ENCODE measurements around the gene B3GNT9. TPM values are rescaled to one million over a fixed set of nuclear protein-coding genes. Genes with fewer than 3 reads are reported as not detected.

B3GNT9 gene
- total and polyA plus RNA-seq, 2 of the 8 experiments (the other 6 are each of a cell fraction or from before 2014, with no cell fraction given), result 3.5 to 9.0 TPM

- H3K9ac ChIP-seq (replicated peaks in 1 of 4; ENCODE audit: extremely low read depth in 1 of 4, low read depth in 3 of 4, low read length in 3 of 4), result no peak overlapping the region
- no peak overlapping the region for H4K8ac ChIP-seq (ENCODE audit: extremely low read depth, insufficient read depth, low read length)
- H3K23ac ChIP-seq (ENCODE audit: insufficient read length), result no peak overlapping the region
- H3K27ac ChIP-seq (ENCODE audit: low read depth, low read length), result no peak overlapping the region
- no peak overlapping the region for H3K4me3 ChIP-seq (ENCODE audit: extremely low read depth in 1 of 4, insufficient read depth in 2 of 4, low read depth in 3 of 4, low read length in 4 of 4)
- no peak overlapping the region for H2AFZ ChIP-seq (ENCODE audit: low read length)
- H3K18ac ChIP-seq (ENCODE audit: extremely low read depth, low read length), result no peak overlapping the region
- no peak overlapping the region for H2BK120ac ChIP-seq (replicated peaks; ENCODE audit: low read depth, low read length)
- H3K4ac ChIP-seq (replicated peaks; ENCODE audit: insufficient read length, low read depth, low read length), result no peak overlapping the region
- H3K9me3 ChIP-seq (ENCODE audit: insufficient read depth in 2 of 2, low read depth in 1 of 2, low read length in 1 of 2), result no peaks in the 10 kb centered on the region
- no peak overlapping the region for H2BK20ac ChIP-seq (ENCODE audit: low read length)
- H3K79me2 ChIP-seq (ENCODE audit: control insufficient read depth in 1 of 2, insufficient read depth in 2 of 2, low read length in 2 of 2), result no peaks in the 10 kb centered on the region
- no peak overlapping the region for H2BK12ac ChIP-seq (ENCODE audit: low read depth, low read length)
- H3K56ac ChIP-seq (replicated peaks; ENCODE audit: insufficient read length, low read depth, low read length), result no peak overlapping the region
- no peak overlapping the region for H3K14ac ChIP-seq (ENCODE audit: insufficient read length)
- H2BK5ac ChIP-seq (ENCODE audit: low read depth, low read length), result no peak overlapping the region
- no peaks in the 10 kb centered on the region for H3K79me1 ChIP-seq (ENCODE audit: low read depth, low read length)
- FAIRE-seq, result no peak
- TF ChIP-seq SUZ12 (IDR thresholded peaks at IDR 0.05; ENCODE audit: low read length) (no peak), RXRA (IDR thresholded peaks at IDR 0.05; ENCODE audit: insufficient read depth, low read depth, low read length) (no peak), RAD21 (IDR thresholded peaks at IDR 0.05 in 1 of 2, conservative IDR thresholded peaks at IDR 0.05 in 1 of 2; ENCODE audit: low read depth in 2 of 2, low read length in 2 of 2) (peak; percentile 51 to 54), CTCF (IDR thresholded peaks at IDR 0.05; ENCODE audit: control extremely low read depth in 1 of 3, insufficient read depth in 1 of 3, low read depth in 1 of 3, low read length in 3 of 3) (peak in 2 of 3 experiments; percentile 32 to 33; a peak in 2 of 4 replicates)
- ChIA-PET CTCF (ENCODE audit: partially characterized antibody) (interaction anchor here (0.6 to 12.0 kb wide), 38 partner anchors 11 to 252 kb away, joined by 3 to 164 read pairs (median 3); partner anchors contain the start of gene B3GNT9), POLR2A (ENCODE audit: partially characterized antibody) (interaction anchor here (1.6 kb wide), 1 partner anchor 11 kb away, joined by 3 read pairs; no protein-coding TSS in a partner anchor)
- H3K27me3 ChIP-seq (replicated peaks in 1 of 4; ENCODE audit: control insufficient read depth in 3 of 4, extremely low read depth in 1 of 4, insufficient read depth in 3 of 4, low read length in 3 of 4), result no peaks in the 10 kb centered on the region
- H2AK5ac ChIP-seq (ENCODE audit: low read depth, low read length), result no peak overlapping the region
- no peaks in the 10 kb centered on the region for H3K4me1 ChIP-seq (replicated peaks in 1 of 4; ENCODE audit: control insufficient read depth in 3 of 4, insufficient read depth in 4 of 4, low read length in 3 of 4)
- no peak for DNase-seq (ENCODE audit: low read depth in 1 of 2, low spot score in 2 of 2)
- no peaks in the 10 kb centered on the region; a peak in 1 of 8 replicates for H3K36me3 ChIP-seq (ENCODE audit: control insufficient read depth in 2 of 4, insufficient read depth in 4 of 4, low read length in 3 of 4)
- no peak overlapping the region for H4K91ac ChIP-seq (replicated peaks; ENCODE audit: insufficient read length, low read length)
- WGBS, 2 experiments (ENCODE audit: extremely low coverage in 1 of 2, insufficient coverage in 1 of 2, insufficient read length in 1 of 2, insufficient replicate concordance in 2 of 2, low coverage in 1 of 2, low lambda C conversion rate in 2 of 2, missing lambda C conversion rate in 1 of 2), result 79% methylated on average over 1 of the region's 1 CpG; no CpG with 5 or more reads in 1 of the 2 experiments
- H3K4me2 ChIP-seq (ENCODE audit: insufficient read depth in 1 of 2, low read depth in 2 of 2, low read length in 2 of 2), result no peak overlapping the region
- H2BK15ac ChIP-seq (ENCODE audit: low read length), result no peak overlapping the region
- H4K20me1 ChIP-seq (replicated peaks in 1 of 2; ENCODE audit: control insufficient read depth in 1 of 2, insufficient read depth in 2 of 2, low read length in 2 of 2), result no peaks in the 10 kb centered on the region
- no peak overlapping the region for H4K5ac ChIP-seq (ENCODE audit: insufficient read length, low read depth, low read length)
- H3K23me2 ChIP-seq (ENCODE audit: low read depth, low read length), result no peaks in the 10 kb centered on the region
Observed at GRCh38 chr16:67100569-67101310, 50.1 kb downstream of the B3GNT9 start.
